HPDE6-E6E7 (cell line): ENCODE data around the gene SEMA3F.
"Not testable (repeated sequence)": the region's sequence is repeated elsewhere in the genome, so short reads cannot be mapped to it uniquely, and the experiment has no call there.

Experiments used
- DNase-seq: peaks from one replicate; pipeline ENCODE4 v3.0.0; 2011; ENCODE audit warnings: missing footprints; ENCODE audit errors: extremely low spot score

SEMA3F gene

DNA sequence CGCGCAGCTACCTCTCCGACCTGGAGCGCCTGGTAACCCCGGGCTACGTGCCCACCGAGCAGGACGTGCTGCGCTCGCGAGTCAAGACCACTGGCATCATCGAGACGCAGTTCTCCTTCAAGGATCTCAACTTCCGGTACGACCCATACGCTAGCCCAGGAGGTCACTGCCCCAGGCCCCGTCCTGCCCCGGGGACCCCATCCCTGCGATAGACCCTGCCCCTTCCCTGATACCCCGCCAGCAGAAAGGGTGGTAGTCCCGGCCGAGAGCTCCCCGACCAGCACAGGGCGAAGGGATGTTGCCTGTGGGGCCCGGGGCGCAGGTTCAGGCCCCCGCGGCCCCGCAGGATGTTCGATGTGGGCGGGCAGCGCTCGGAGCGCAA is 38.6 kb downstream of the SEMA3F start:
- no peak for DNase-seq

DNA sequence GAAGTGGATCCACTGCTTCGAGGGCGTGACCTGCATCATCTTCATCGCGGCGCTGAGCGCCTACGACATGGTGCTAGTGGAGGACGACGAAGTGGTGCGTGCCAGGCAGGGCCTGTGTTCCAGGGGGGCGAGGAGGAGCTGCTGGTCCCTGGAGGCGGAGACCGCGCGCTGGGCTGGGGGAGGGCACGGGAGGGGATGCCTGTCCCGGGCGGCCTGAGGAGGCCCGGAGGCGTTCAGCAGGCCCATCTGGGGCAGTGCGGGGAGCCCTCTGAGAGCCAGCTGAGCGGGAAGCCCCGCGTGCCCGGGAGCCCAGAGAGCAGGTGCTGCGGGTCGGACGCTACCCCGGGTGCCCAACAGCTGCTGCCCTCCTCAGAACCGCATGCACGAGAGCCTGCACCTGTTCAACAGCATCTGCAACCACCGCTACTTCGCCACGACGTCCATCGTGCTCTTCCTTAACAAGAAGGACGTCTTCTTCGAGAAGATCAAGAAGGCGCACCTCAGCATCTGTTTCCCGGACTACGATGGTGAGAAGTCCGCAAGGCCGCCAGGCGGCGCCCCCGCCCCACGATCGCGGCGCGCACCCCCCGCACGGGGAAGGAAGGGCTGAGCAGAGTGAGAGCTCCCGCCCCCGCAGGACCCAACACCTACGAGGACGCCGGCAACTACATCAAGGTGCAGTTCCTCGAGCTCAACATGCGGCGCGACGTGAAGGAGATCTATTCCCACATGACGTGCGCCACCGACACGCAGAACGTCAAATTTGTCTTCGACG is 39.2 kb downstream of the SEMA3F start:
- DNase-seq: peak; percentile 20

DNA sequence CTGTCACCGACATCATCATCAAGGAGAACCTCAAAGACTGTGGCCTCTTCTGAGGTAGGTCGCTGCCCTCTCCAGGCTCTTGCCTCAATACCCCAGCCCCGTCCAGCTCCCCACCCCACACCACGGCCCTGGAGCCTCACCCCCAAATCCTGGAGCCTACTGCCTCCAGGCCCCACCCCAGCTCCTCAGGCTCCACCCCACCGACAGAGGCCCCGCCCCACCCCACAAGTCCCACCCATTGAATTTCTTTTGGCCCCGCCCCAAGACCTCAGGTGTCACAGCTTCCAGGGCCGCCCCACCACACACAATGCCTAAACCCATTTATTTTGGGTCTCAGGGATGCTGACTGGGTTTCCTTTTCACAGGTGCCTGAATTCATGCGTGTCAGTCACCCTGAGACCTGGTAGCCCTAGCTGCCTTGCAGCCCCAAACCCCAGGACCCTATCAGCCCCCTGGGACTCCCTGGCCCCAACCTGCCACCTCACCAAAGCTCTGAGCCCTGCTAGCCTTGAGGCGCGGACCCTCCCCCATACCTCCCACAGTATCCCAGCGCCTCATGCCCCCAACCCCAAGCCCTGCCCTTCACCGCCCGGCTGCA is 39.9 kb downstream of the SEMA3F start:
- DNase-seq: peak; percentile 16

DNA sequence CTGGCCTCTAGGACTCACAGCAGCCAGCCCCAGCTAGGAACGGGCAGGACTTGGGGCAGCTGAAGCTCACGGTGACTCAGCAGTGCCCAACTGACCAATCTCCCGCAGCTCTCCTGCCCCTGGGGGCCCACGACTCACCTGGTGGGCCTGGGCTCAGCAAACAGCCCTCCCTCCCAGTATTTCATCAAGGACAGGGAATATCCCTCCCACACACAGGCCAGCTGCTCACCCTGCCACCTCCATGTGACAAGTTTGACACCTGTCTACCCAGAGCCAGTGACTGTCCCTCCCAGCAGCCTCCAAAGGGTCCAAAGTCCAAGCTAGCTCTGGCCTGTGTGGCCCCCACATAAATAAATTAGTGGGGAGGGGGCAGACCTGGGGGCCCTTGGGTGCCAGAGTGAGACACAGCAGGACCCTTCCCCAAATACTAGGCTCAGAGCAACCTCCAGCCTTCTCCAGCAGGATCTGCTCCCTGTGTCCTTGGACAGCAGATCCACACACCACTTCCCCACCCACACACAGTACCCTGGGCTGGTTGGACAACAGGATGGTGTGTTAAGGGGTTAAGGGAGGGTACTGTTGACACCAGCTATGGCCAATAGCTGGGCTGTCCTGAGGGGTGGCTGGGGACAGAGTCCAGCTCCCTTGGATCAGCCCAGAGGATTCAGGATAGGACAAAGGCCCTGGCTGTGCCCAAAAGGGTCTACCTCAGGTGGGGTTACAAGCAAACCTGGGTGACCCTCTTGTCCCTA is 40.6 kb downstream of the SEMA3F start:
- DNase-seq: no peak

DNA sequence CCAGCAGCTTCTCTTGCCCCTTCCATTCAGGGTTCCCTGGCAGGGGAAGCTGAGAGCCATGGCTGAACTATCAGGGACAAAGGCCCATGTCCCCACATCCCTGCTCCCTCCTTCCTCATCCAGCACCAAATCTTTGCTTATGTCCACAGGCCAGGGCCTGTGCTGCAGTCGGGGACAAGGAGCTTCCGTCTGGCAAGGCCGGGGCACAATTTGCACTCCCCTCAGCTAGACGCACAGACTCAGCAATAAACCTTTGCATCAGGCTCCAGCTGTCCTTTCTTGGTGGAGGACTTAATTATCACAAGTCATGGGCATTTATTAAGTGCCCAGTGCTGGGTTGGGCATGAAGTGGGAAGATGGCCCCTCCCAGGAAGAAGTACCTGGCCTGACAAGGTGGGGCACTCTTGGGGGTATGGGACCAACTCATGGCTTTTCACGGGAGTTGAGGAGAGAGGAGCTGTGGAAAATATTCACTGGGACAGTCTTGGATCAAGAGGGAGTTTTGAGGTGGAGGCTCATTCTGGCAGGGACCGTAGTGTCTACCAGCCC is 41.2 kb downstream of the SEMA3F start:
- no peak for DNase-seq

DNA sequence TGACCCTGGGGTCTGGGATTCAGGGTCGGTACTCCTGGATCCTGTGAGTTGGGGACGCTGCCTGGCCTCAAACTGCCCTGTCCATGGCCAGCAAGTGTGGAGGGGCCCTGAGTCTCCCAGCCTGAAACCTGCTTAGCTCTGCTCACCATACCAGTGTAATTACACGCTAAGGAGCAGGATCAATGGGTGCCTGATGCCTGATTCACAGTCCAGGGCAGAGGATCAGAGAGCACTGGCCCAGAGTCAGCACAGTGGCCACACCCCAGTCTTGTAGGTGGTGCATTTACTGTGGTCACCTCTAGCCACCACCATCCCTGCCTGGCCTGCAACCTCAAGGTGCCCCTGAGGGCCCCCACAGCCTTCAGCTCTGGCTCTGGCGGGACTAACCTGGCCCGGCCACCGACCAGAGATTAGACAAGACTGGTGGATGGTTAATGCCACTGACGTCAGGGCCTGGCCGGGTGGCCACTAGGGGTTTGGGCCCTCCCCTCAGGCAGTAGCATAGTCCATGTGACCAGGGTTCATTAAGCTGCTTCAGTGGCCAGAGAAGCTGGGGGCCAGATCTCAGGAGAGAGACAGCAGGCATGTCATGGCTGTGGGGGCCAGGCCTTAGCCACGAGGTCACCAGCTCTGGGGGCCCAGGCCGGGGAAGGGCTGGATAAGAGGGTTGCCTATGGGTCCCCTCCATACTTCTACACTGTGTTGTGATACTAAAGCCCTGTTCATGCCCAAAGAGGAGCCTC is 46.6 kb downstream of the SEMA3F start:
- no peak for DNase-seq

DNA sequence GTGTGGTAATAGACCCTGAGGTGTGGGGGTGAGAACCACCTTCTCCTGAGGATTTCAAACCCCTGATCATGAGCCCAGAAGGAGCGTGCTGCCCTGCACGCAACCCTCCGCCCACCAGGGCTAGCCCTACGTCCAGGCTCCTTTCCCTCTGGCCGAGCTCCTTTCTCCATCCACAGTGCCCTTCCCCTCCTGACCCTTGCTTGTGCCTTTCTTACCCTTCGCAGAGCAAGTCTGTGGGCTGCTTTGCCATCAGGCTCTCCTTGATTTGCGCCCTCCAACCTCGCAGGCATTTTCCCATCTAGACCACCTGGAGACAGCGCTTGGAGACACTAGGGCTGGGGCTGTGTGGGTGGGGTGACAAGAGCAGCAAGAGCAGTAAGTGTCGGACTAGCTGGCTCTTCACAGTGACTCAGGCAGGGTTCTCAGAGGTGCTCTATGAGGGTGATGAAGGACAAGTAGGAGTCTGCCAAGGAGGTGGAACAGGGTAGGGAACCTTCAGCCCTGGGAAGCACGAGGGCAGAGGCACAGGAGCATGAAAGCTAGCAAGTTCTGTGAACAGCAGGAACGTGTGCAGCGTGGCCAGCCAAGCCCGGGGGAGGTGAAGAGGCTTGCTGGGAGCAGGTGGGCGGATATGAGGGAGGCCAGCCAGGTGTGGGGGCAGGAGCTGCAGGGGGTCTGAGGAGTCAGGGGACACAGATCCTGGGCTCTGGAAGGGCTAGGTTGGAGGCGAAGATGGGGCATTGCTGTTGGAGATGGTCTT is 47.4 kb downstream of the SEMA3F start:
- no peak for DNase-seq

DNA sequence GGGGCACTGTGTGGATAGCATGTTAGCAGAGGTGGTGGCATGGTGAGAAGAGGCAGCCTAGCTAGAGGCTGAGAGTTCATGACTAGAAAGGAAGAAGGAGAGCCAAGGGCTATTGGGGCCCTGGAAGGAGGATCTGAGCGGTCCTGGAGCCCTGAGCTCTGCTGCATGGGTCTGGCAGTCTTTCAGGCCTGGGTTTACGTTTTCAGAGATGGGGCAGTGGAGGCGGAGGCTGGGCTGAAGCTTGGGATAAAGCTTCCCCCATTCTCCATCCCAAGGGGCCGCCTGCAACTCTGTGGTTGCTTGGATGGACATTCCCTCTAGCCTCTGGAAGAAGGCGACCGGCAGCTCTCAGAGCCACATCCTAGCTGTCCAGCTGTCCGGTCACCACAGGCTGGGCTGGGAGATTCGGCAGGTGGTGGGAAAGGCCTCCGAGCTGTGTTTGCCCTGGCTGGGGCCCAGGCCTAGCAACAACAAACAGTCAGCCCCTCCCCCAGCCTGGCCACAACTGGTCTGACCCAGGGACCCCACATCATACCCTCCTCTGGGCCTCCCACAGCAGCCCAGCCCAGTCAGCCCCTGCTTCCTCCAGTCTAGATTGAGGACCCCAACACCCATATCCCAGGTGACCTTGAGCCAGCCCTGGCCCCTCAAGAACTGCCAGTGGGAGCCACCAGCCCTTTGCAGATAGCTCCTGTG is 48.1 kb downstream of the SEMA3F start:
- no peak for DNase-seq

DNA sequence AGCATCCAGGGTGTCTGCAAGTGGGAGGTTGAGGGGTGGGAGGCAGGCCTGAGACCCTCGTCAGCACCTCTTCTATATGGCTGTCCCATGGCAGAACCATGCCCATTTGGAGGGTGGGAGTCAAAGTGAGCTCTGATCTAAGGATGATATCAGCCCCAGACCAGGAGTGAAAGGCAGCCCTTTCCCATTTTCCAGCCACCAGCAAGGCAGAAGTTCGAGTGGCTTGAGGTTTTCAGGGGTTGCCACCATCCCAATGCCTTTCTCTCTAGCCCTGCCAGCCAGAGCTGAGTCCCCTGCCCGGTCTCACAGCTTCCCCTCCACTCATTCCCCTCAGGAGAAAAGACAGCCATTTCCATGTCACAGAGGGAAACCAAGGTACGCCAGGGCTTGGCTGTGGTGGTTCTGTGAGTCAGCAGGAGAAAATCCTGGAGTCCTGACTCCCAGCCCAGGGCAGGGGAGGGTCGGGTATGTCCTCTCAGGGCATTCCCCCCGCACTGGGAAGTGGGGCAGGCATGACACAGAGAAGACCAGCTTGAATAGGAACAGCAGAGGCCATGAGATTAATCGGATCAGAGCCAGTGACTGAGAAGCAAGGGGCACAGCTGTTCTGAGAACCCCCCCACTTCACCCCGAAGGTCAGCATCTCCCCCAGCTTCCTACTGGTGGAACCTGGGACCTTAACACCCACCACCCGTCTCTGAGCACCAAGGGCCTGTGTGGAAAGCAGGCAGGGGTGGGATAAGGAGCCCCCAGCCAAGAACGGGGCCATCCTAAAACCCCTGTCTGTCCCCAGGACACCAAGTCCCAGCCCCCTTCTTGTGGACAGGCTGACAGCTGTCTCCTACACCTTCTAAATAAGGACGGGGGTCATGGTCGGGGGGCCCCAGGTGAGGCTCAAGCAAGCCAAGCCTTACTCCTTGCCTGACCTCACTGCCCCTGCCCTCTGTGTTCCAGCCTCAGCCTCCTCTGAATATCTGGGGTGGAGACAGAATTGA is 49.0 kb downstream of the SEMA3F start:
- DNase-seq: no peak

DNA sequence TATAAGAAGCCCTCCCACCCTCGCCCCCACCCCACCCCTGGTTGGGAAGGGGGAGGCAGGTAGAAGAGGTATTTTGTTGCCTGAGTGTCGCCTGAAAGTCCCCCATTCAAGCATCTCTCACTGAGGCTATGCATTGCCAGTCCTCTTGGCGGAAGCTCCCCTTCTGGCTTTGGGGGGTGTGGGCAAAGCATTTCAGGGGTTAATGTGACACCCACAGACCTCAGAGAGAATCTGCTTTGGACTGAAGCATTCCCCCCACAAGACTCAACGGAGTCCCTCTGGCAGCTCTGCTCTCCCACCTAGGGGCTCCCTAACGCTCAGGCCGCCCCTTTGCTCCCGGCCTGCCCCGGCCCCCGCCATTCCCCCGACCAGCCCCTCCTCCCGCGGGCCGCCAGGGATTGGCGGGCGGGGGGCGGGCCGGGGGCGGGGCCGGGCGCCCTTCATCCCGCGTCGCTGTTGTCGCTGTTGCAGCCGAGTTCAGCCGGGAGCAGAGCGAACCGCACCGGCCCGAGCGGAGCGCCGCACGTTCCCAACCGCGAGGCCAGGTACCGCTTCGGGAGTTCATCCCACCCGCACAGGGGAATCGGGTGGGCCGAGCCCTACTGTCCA is 49.8 kb downstream of the SEMA3F start, which contains the start of gene SLC38A3:
TSS of gene SLC38A3 (plus strand) at position 468 of the 609 bp plus-strand sequence. CDS start 8,929 bp downstream, outside the sequence.
- DNase-seq: no peak

DNA sequence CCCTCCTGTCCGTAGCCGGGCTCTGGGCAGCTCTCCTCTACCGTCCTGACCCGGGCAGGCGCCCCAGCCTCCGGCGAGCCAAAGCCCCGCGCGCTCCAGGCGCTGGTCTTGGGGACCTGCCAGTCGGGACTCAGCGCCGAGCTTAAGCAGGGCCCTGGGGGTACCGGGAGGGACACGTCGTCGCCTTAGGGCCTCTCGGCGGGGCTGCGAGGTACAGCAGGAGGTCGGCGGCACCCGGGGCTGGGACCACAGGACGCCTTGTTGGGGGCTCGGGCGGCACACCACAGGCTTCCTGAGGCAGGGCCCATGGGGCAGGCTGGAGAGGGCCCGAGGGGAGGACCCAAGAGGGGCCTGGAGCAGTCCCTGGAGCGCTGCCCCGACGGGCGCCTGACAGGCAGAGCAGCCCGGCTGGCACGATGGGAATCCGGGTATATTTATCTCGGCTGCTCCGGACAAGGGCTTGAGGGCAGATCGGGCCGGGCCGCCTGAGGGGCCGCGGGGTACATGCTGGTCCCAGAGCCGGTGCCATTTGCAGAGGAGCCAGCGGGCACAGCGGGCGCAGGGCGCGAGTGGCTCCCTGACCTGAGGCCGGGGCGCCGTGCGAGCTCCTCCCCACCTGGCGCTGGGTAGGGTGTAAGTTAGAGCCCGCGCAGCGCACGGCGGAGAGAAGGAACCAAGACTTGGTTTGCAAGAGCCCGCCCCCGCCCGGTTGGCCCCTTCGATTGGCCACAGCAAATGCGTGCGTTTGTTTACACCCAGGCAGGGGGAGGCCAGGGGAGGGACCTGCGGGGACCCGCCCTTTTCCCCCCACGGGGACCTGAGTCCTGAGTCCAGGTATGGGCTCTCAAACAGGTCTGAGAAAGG is 50.5 kb downstream of the SEMA3F start:
- no peak for DNase-seq

DNA sequence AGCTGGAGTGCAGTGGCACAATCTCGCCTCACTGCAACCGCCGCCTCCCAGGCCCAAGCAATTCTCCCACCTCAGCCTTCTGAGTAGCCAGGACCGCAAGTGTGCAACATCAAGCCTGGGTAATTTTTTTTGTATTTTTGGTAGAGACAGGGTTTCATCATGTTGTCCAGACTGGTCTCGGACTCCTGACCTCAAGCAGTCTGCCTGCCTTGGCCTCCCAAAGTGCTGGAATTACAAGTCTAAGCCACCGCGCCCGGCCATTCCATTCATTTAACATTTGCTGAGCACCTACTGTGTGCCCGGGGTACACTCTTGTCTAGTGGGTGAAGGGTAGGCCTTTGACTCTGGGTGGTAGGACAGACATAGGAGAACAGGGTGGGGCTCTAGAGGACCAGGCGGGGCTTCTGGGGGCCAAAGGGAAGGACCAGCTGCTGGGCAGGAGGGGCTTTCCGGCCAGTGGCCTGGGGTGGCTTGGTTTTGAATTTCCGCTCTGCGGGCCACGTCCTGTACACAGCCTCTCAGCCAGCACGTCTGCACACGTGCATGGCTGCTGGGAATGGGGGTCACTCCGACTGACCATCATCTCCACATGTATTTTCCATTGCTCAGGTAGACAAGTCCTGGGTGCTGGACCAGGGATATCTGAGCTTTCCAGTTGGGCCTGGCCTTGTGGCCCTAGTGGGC is 52.4 kb downstream of the SEMA3F start:
- DNase-seq: no peak

DNA sequence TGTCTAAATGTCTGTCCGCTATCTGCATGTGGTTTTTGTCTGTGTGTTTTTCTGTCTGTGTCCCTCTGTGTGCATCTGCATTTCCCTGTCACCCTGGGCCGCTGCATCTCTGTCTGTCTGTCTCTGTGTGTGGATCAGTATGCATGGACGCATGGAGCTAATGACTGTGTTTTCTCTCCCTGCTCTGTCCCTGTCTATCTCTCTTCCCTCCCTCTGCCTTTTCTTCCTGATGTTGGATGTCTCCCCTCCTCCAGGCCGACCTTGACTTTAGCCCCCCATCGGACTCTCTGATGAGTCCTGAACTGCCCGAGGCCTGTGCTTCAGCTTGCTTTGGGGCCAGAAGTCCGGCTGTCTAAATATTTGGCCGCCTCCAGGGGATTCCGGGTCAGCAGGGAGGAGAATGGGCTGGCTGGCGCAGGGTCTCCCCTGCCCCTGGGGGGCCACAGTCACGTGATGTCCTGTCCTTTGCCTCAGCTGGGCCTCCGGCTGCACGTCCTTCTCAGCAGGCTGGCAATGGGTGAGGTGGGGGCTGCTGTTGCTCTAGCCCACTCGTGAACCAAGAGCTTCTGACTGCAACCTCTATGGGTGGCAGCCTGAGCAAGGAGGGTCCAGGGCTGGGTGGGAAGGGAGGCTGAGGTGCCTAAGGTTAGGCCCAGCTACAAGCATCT is 53.7 kb downstream of the SEMA3F start:
- DNase-seq: no peak

DNA sequence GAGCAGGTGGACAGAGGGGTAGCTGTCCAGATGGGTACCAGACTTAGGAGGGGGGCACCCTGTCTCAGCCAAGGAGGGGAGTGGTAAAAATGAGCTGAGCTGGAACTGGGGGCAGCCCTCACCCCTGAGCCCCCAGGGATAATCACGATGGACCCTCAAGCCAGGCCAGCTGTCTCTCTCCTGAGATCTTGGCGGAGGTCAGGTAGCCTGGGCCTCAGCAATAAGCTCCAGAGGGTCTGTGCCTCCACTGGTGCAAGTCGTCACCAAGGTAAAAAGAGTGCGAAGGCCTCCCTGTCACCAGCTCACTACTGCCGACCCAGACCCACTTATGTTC is 55.0 kb downstream of the SEMA3F start:
- DNase-seq: no peak

DNA sequence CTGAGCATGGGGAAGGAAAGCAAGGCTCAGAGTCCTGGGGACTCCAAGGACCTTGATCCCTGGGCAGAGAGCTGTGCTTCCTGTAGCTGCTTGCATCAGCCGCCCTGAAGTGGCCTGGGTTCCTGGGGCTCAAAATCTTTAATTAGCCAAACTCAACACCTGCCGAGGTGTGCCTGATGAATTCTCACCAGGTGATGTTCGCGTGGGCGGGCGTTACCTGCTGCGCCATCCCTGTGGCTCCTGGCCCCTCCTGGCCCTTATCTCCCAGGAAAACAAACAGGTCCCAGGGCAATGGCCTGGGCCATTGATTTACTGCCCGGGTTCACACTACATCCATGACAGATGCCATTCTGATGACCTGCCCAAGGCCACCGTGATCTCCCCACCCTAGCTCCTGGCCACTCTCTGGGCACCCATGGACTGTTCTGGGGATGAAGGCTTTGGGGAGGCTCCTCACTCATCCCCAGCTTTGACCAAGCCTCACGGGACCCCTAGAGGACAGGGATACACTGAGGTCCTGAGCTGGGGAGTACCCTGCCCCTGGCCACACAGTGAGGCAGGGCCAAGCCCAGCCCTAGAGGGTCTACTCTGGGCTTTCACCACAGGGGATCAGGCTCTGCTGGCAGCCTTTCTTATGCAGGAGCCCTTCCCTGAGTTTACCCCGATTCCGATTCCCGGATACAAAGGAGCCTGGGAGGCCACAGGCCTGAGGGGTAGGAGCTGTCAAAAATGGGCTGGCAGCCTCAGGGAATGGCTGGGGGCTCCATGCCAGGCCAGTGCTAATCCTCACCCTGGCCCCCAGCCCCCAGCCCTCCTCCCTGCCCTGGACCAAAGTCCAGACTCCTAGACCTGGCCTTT is 55.6 kb downstream of the SEMA3F start:
- DNase-seq: no peak

DNA sequence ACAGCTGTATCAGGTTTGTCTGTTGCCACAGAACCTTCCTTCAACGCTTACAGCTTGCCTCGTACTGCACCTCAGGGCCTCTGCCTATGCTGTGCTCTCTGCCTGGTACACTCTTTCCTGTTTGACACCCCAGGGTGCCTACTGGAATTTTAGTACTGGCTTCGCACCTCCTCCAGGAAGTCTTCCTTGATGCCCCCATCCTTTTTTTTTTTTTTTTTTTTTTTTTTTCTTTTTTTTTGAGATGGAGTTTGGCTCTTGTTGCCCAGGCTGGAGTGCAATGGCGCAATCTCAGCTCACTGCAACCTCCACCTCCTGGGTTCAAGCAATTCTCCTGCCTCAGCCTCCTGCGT is 56.2 kb downstream of the SEMA3F start:
- not testable (repeated sequence) for DNase-seq
